ENCODE measurements around the gene CFAP97D1.

DNA sequence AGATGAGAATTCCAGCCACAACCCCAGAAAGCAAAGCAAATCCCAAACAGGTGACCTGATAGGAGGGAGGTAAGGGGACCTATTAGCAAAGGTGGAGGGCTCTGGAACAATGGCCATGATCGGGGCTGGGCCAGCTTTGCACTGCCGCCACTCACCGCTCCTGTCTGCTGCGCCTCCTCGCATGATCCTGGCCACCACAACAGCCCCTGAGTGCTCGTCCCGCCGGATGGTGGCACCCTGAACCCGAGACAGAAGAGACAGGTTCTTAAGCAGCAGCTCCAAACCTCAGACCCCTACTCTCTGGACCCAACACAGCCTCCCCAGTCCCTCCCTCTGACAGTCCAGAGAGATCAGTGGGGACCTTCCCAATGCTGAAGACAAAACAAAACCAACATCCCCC is 47.4 kb downstream of the CFAP97D1 start:
- TF ChIP-seq, protein P1, sequence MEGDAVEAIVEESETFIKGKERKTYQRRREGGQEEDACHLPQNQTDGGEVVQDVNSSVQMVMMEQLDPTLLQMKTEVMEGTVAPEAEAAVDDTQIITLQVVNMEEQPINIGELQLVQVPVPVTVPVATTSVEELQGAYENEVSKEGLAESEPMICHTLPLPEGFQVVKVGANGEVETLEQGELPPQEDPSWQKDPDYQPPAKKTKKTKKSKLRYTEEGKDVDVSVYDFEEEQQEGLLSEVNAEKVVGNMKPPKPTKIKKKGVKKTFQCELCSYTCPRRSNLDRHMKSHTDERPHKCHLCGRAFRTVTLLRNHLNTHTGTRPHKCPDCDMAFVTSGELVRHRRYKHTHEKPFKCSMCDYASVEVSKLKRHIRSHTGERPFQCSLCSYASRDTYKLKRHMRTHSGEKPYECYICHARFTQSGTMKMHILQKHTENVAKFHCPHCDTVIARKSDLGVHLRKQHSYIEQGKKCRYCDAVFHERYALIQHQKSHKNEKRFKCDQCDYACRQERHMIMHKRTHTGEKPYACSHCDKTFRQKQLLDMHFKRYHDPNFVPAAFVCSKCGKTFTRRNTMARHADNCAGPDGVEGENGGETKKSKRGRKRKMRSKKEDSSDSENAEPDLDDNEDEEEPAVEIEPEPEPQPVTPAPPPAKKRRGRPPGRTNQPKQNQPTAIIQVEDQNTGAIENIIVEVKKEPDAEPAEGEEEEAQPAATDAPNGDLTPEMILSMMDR (IDR thresholded peaks at IDR 0.05), result no peak
- TF ChIP-seq POLR2A (IDR thresholded peaks at IDR 0.05), result no peak
